Lower leg skin (tissue), 4 donors: ENCODE data around the gene ADAMTS1. TPM values are rescaled to one million over a fixed set of nuclear protein-coding genes. Genes with fewer than 3 reads are reported as not detected.

ENCODE experiments used
- DNase-seq, 2 donors: peaks; one replicate each; pipeline ENCODE4 v3.0.0-alpha.2; 2019; ENCODE audit warnings: low spot score in 2 of 2
- H3K4me3 ChIP-seq: fragments of 200-600 bp; sonication (generic); 2 replicates; pipeline ENCODE4 v1.5.1; 2017; ENCODE audit warnings: mild to moderate bottlenecking, low read depth; ENCODE audit not compliant: poor library complexity, severe bottlenecking
- CTCF ChIP-seq, 3 donors: fragments of 450-650 bp; IDR thresholded peaks; one replicate each; pipeline ENCODE4 v1.5.1; 2016; ENCODE audit warnings: antibody characterized with exemption in 3 of 3, mild to moderate bottlenecking in 3 of 3, moderate library complexity in 2 of 3
- POLR2A ChIP-seq, 2 donors: fragments of 450-650 bp; IDR thresholded peaks; one replicate each; pipeline ENCODE4 v1.6.1; 2016 to 2017; ENCODE audit warnings: antibody characterized with exemption in 2 of 2, mild to moderate bottlenecking in 1 of 2, moderate library complexity in 1 of 2
- WGBS, 2 donors: methylation state at CpG; one replicate each; pipeline ENCODE4 v1.1.5; 2018; 5-methylcytosine and 5-hydroxymethylcytosine counted together
- intact Hi-C: fragments of 100-400 bp; cut with DNase I; formaldehyde crosslinking; loops from one replicate; pipeline ENCODE4 v1.15.0; 2023; ENCODE audit warnings: low total_unique reads
- total RNA-seq, 4 donors: library from RNA; depleted of rRNA; stranded (reverse); fragments of >200 nt; gene quantifications; one replicate each; pipeline ENCODE4 v1.1.0, GENCODE V29; 2016

ADAMTS1 gene
- total RNA-seq, 4 donors from 2014 or later = 19.4 to 53.2 (median 24.0) TPM

GRCh38 chr21:26815197-26815596 lies 30.0 kb downstream of the ADAMTS1 start:
- H3K4me3 ChIP-seq = no peak overlapping the region
- TF ChIP-seq POLR2A (IDR thresholded peaks at IDR 0.05) (no peak), CTCF (IDR thresholded peaks at IDR 0.05) (no peak)
- DNase-seq = no peak
- intact Hi-C loops = no loop called here

GRCh38 chr21:26814386-26814785 lies 30.8 kb downstream of the ADAMTS1 start:
- WGBS, 2 donors = 0 to 79% methylated on average over 1 of the region's 1 CpG

GRCh38 chr21:26813426-26813998 lies 31.7 kb downstream of the ADAMTS1 start:
- intact Hi-C loops = no loop called here
- WGBS, 2 donors = 56 to 85% methylated on average over 8 of the region's 8 CpGs
- DNase-seq = no peak
- H3K4me3 ChIP-seq = no peak overlapping the region
- TF ChIP-seq POLR2A (IDR thresholded peaks at IDR 0.05) (no peak), CTCF (IDR thresholded peaks at IDR 0.05) (no peak)

More at GRCh38 chr21:26814386-26814785, 30.8 kb downstream of the ADAMTS1 start:
- no peak overlapping the region for H3K4me3 ChIP-seq
- no peak for DNase-seq
- TF ChIP-seq POLR2A (IDR thresholded peaks at IDR 0.05) = no peak
- no peak for TF ChIP-seq CTCF (IDR thresholded peaks at IDR 0.05)
- intact Hi-C loops = no loop called here

GRCh38 chr21:26812173-26812572 lies 33.0 kb downstream of the ADAMTS1 start:
- intact Hi-C loops = no loop called here
- H3K4me3 ChIP-seq = no peak overlapping the region
- TF ChIP-seq POLR2A (IDR thresholded peaks at IDR 0.05) (no peak), CTCF (IDR thresholded peaks at IDR 0.05) (no peak)
- WGBS, 2 donors = 90 to 97% methylated on average over 1 of the region's 1 CpG
- no peak for DNase-seq

- TF ChIP-seq POLR2A (IDR thresholded peaks at IDR 0.05) (no peak), CTCF (IDR thresholded peaks at IDR 0.05) (no peak)
- H3K4me3 ChIP-seq = no peak overlapping the region
- WGBS, 2 donors = 91 to 96% methylated on average over 2 of the region's 2 CpGs
- no peak for DNase-seq
- intact Hi-C loops = no loop called here
Measured at GRCh38 chr21:26811482-26811881, 33.7 kb downstream of the ADAMTS1 start.
